Aorta (tissue), 5 donors: ENCODE data around the gene TSPAN3. TPM values are rescaled to one million over a fixed set of nuclear protein-coding genes. Genes with fewer than 3 reads are reported as not detected.

Experiments used
- ATAC-seq: fragments of 200-7000 bp; cut with Tn5 transposase; one replicate; pipeline ENCODE4 v1.9.1; 2022; ENCODE audit warnings: moderate library complexity; ENCODE audit not compliant: low FRiP score
- DNase-seq, 2 donors: peaks; one replicate each; pipeline ENCODE4 v3.0.0-alpha.2; 2020
- H3K27ac ChIP-seq, 2 donors: one replicate each; pipeline ENCODE4 v1.5.1; 2013; ENCODE audit warnings: low read length in 2 of 2, mild to moderate bottlenecking in 2 of 2, moderate library complexity in 2 of 2, control low read depth in 1 of 2, inconsistent platforms in 1 of 2, low read depth in 1 of 2
- H3K27me3 ChIP-seq, 2 donors: one replicate each; pipeline ENCODE4 v1.6.1; 2013; ENCODE audit warnings: control low read depth in 1 of 2, low read length in 1 of 2, mild to moderate bottlenecking in 1 of 2, moderate library complexity in 1 of 2; ENCODE audit not compliant: insufficient read depth in 2 of 2, control insufficient read depth in 1 of 2
- H3K36me3 ChIP-seq, 2 donors: one replicate each; pipeline ENCODE4 v1.6.1; 2013; ENCODE audit warnings: control low read depth in 1 of 2, low read length in 1 of 2, mild to moderate bottlenecking in 1 of 2; ENCODE audit not compliant: insufficient read depth in 2 of 2, control insufficient read depth in 1 of 2
- H3K4me1 ChIP-seq, 2 donors: one replicate each; pipeline ENCODE4 v1.6.1; 2013; ENCODE audit warnings: low read length in 2 of 2, control low read depth in 1 of 2, mild to moderate bottlenecking in 1 of 2, moderate library complexity in 1 of 2; ENCODE audit not compliant: insufficient read depth in 2 of 2, control insufficient read depth in 1 of 2
- H3K4me3 ChIP-seq, 2 donors: one replicate each; pipeline ENCODE4 v1.5.1; 2013; ENCODE audit warnings: low read length in 2 of 2, control low read depth in 1 of 2, mild to moderate bottlenecking in 1 of 2
- H3K9me3 ChIP-seq: one replicate; pipeline ENCODE4 v1.6.1; 2013; ENCODE audit warnings: mild to moderate bottlenecking, low read length; ENCODE audit not compliant: control insufficient read depth
- WGBS, 2 donors: extraction: QIAGEN DNeasy Blood & Tissue Kit; methylation state at CpG; one replicate each; pipeline ENCODE4 v1.1.7; 2013; 5-methylcytosine and 5-hydroxymethylcytosine counted together
- intact Hi-C, 2 donors: fragments of 100-400 bp; cut with DNase I; formaldehyde crosslinking; loops; one replicate each; pipeline versions ENCODE4 v1.14.2 to v1.15.0; 2022
- polyA plus RNA-seq, 2 donors: library from polyadenylated mRNA; stranded (reverse); fragments of 200-250 nt; gene quantifications; one replicate each; pipeline ENCODE4 v1.2.3, GENCODE V29; 2013
- total RNA-seq, 2 donors: library from RNA; stranded (reverse); fragmentation: NEBNext Ultra II Directional; extraction: Animal tissue kit (Norgen Biotek cat#: 25700); gene quantifications; one replicate each; pipeline ENCODE4 v1.2.1, GENCODE V29; 2021
- donor health status: healthy with polysubstance abuse.
- donor health status: Bipolar disorder and iron deficiency.
- donor health status: DM: no; HTN: no; CAD: no.
- donor health status: DM: no; HTN: no; CAD: no.
- donor health status: DM: yes; HTN: yes; CAD: no.

TSPAN3 gene
- total and polyA plus RNA-seq, 4 donors: 106 to 123 (median 114) TPM

- Histone ChIP-seq H3K36me3 (no peaks in the 10 kb centered on the region), H3K4me3 (no peak overlapping the region), H3K27ac (no peak overlapping the region), H3K27me3 (no peaks in the 10 kb centered on the region), H3K9me3 (no peaks in the 10 kb centered on the region), H3K4me1 (no peaks in the 10 kb centered on the region)
- intact Hi-C loops: no loop called here
- ATAC-seq: no peak
- DNase-seq: peak; percentile 34 to 36
- WGBS, 2 donors: 75 to 77% methylated on average over 8 of the region's 8 CpGs
Observed at GRCh38 chr15:76998663-76999285, 72.1 kb downstream of the TSPAN3 start.

DNA sequence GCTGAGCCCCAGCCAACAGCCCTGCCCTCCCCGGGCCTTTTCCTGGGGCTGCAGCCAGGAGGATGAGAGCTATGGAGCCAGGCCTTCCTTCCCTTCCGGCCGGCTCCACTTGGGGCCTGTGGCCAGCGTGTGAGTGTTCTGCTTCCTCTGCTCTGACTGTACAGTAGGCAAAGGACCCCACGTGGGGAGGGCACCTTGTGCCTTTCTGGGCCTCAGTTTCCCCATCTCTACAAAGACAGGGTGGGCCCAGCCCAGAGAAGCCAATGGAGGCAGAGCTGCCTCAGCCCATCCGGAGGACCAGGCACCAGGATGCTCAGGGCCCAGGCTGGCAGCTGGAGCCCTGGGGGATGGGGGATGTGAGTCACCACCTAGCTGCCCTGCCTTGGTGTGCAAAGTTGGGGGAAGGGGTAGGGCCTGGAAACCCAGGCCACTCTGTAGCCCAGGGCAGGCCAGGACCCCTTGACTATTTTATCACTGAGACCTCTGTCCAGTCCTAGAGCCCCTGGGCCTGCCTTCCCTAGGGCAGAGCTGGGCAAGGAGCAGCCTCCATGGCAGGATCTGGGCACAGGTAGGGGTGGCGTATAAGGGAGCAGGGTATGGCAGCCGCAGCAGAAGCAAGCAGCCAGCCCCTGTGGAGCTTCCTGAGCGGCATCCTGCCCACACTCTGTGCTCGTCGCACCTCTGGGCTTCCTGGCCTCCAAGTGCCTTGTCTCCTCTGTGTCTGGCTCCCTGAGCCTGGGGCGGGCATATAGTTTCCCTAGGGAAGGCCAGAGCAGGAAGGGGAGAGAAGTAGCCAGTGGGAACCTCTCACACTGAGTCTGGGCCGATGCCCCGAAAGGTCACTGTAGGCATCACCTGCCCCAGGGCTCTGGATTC, 74.1 kb downstream of the TSPAN3 start:
- H3K4me1 ChIP-seq: no peaks in the 10 kb centered on the region
- DNase-seq: peak; percentile 77 to 84
- ATAC-seq: peak; percentile 72
- no peaks in the 10 kb centered on the region for H3K9me3 ChIP-seq
- H3K27ac ChIP-seq: peak overlapping the region in 1 of 2 donors; percentile 43
- no peak overlapping the region for H3K4me3 ChIP-seq
- WGBS, 2 donors: 40 to 46% methylated on average over 14 of the region's 14 CpGs
- no peaks in the 10 kb centered on the region for H3K27me3 ChIP-seq
- H3K36me3 ChIP-seq: no peaks in the 10 kb centered on the region
- intact Hi-C loops: loop anchor here in 1 of 2 donors (1.0 kb wide), 1 partner anchor 75 kb away; the partner anchor contains the start of gene TSPAN3

- H3K27me3 ChIP-seq: no peaks in the 10 kb centered on the region
- DNase-seq (no peak), ATAC-seq (no peak)
- no peak overlapping the region for H3K4me3 ChIP-seq
- WGBS, 2 donors: 14 to 22% methylated on average over 9 of the region's 9 CpGs
- intact Hi-C loops: no loop called here
- H3K9me3 ChIP-seq: no peaks in the 10 kb centered on the region
- peak overlapping the region in 1 of 2 donors; percentile 43 for H3K27ac ChIP-seq
- H3K4me1 ChIP-seq: no peaks in the 10 kb centered on the region
- H3K36me3 ChIP-seq: no peaks in the 10 kb centered on the region
Observed at GRCh38 chr15:76996076-76996525, 74.8 kb downstream of the TSPAN3 start.

DNA sequence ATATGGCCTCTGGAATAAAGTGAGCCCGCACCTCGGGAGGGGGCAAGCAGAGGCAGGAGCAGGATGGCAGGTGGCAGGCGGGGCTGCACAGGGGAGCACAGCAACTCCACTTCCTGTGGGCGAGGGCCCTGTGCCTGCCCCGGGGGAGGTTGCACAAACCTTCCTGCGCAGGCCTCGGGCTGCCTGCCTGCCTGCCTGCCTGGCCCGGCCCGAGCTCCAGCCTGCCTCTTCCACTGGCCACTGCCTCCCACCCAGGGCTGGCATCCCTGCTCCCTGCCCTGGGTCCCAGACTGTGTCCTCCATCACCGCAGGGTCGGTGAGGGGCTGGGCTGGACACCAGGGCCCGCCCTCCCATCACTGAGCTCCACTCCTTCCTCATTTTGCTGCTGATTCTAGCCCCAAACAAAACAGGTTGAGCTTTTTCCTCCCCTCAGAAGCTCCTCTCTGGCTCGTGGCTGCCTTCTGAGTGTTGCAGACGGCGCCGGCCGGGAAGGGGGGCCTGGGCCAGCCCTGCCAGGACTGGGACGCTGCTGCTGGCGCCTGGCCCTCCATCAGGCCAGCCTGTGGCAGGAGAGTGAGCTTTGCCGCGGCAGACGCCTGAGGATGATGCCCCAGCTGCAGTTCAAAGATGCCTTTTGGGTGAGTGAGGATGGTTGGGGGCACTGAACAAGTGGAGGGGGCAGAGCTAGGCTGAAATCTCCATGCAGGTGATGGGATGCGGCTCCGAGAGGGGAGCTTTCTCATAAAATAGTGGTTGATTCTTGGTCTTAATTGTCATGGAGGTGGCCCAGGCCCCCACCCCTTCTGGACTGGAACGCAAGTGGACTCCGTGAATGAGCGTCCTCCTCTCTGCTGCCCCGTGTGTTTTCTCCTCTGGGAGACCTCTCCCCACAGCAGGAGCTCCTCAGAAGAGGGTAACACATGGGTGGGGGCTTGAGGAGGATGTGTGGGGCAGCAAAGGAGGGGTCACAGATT, 75.7 kb downstream of the TSPAN3 start, which contains the start of gene PSTPIP1:
PSTPIP1 (plus strand) TSS at position 156 of the 975 bp plus-strand sequence; CDS start at position 604, 448 bp downstream.
- WGBS, 2 donors: 8 to 9% methylated on average over 28 of the region's 28 CpGs
- intact Hi-C loops: loop anchor here in 1 of 2 donors (2.0 kb wide), 1 partner anchor 22 kb away; no protein-coding TSS in a partner anchor
- H3K4me3 ChIP-seq: no peak within 1 kb of the TSS
- peak; percentile 80 to 90 for DNase-seq
- ATAC-seq: peak; percentile 70
- H3K4me1 ChIP-seq: no peaks in the 10 kb centered on the region
- no peaks in the 10 kb centered on the region for H3K27me3 ChIP-seq
- H3K36me3 ChIP-seq: no peaks in the 10 kb centered on the region
- peak within 1 kb of the TSS; percentile 64 to 85 for H3K27ac ChIP-seq
- H3K9me3 ChIP-seq: no peaks in the 10 kb centered on the region

- no peaks in the 10 kb centered on the region for H3K9me3 ChIP-seq
- H3K4me1 ChIP-seq: no peaks in the 10 kb centered on the region
- peak overlapping the region; percentile 64 to 85 for H3K27ac ChIP-seq
- peak in 1 of 2 donors; percentile 53 for DNase-seq
- no peaks in the 10 kb centered on the region for H3K36me3 ChIP-seq
- no peaks in the 10 kb centered on the region for H3K27me3 ChIP-seq
- H3K4me3 ChIP-seq: no peak overlapping the region
- intact Hi-C loops: loop anchor here in 1 of 2 donors (2.0 kb wide), 1 partner anchor 22 kb away; no protein-coding TSS in a partner anchor
- 95 to 97% methylated on average over 6 of the region's 6 CpGs for WGBS, 2 donors
- peak; percentile 2 for ATAC-seq
Observed at GRCh38 chr15:76994496-76994895, 76.4 kb downstream of the TSPAN3 start.

DNA sequence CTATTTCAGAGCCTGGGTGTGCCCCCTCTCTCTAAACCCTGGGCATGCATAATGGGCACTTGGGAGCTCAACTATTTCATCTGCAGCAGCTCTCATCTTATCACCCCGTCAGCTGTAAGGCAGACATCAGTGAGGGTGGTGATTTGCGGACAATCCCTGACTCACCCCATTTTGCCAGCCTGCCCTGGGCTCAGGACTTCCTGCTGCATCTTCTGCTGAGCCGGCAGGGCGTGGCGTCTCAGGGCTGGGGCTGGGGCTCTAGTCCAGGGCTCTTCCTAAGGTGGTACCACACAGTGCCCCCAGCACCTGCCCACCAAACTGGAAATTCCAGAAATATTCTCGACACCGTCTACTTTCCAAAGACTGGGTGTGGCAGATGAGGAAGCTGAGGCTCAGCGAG, 76.9 kb downstream of the TSPAN3 start:
- H3K9me3 ChIP-seq: no peaks in the 10 kb centered on the region
- H3K36me3 ChIP-seq: no peaks in the 10 kb centered on the region
- ATAC-seq (no peak), DNase-seq (peak; percentile 73 to 79)
- H3K27me3 ChIP-seq: no peaks in the 10 kb centered on the region
- H3K27ac ChIP-seq: no peak overlapping the region
- H3K4me1 ChIP-seq: no peaks in the 10 kb centered on the region
- WGBS, 2 donors: 92 to 99% methylated on average over 8 of the region's 8 CpGs
- intact Hi-C loops: loop anchor here in 1 of 2 donors (2.0 kb wide), 1 partner anchor 21 kb away; no protein-coding TSS in a partner anchor
- H3K4me3 ChIP-seq: no peak overlapping the region

DNA sequence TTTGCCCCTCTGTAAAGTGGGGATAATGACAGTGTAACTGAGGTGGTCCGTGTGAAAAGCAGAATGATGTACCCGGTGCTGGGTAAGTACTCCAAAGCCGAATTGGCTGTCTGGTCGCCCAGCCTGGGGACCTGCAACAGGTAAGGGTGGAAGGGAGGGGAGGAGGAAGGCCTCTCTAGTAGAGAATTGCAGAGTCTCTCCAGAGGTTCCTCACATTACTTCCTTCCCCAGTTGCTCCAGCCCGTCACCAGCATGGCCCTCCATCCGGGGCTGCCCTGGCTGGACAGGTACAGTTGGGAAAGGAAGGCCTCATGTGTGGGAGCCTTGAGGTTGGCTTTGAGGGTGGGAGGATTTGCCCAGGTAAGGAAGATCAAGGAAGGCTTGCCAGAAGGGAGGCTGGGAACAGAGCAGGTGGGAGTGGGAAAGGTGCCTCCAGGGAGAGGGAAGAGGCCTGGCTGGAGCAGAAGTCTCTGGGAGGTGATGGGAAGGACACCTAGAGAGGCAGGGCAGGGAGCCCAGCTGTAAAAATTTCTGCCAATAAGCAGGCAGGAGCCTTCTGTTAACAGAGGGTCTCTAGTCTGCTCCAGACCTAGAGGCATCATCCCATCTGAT, 77.7 kb downstream of the TSPAN3 start:
- Histone ChIP-seq H3K27ac (no peak overlapping the region), H3K4me1 (no peaks in the 10 kb centered on the region), H3K27me3 (no peaks in the 10 kb centered on the region), H3K36me3 (no peaks in the 10 kb centered on the region), H3K4me3 (no peak overlapping the region), H3K9me3 (no peaks in the 10 kb centered on the region)
- ATAC-seq (no peak), DNase-seq (peak; percentile 37 to 51)
- intact Hi-C loops: no loop called here
- WGBS, 2 donors: 93% methylated on average over 6 of the region's 6 CpGs
